OCI-LY3 (cell line): ENCODE measurements around the gene ZCCHC3.
A peak's percentile ranks its signal among the peaks of the same experiment; 100 is the strongest.

Experiments
- H2AFZ ChIP-seq: fragments of 200-600, 300-600 bp; shearing (Covaris generic); 2 replicates; pipeline ENCODE4 v1.6.0; 2014; ENCODE audit warnings: antibody characterized with exemption, low read depth, low read length
- H3K27ac ChIP-seq: fragments of 200-600, 300-600 bp; sonication (generic); 2 replicates; pipeline ENCODE4 v1.5.1; 2014; ENCODE audit warnings: mild to moderate bottlenecking, low read length, moderate library complexity, mixed read lengths
- H3K27me3 ChIP-seq: fragments of 200-600, 300-600 bp; sonication (generic); 2 replicates; pipeline ENCODE4 v1.6.1; 2014; ENCODE audit warnings: low read depth, low read length, mixed read lengths
- H3K36me3 ChIP-seq: fragments of 200-600, 300-600 bp; sonication (generic); replicated peaks from 2 replicates; pipeline ENCODE3; 2014; ENCODE audit warnings: low read depth, low read length, mixed read lengths
- H3K4me1 ChIP-seq: fragments of 300-600, 200-600 bp; sonication (generic); 2 replicates; pipeline ENCODE4 v1.6.1; 2014; ENCODE audit warnings: low read length, mixed read lengths
- H3K4me2 ChIP-seq: fragments of 200-600, 300-600 bp; sonication (generic); 2 replicates; pipeline ENCODE4 v1.6.1; 2014; ENCODE audit warnings: low read length, mixed read lengths
- H3K4me3 ChIP-seq: fragments of 300-600, 200-600 bp; sonication (generic); 2 replicates; pipeline ENCODE4 v1.5.1; 2014; ENCODE audit warnings: antibody characterized with exemption, mild to moderate bottlenecking, low read length, moderate library complexity
- H3K79me2 ChIP-seq: fragments of 300-600, 200-600 bp; shearing (Covaris generic); 2 replicates; pipeline ENCODE4 v1.6.1; 2014; ENCODE audit warnings: mild to moderate bottlenecking, low read length, mixed read lengths
- H3K9ac ChIP-seq: fragments of 300-600, 200-600 bp; shearing (Covaris generic); 2 replicates; pipeline ENCODE4 v1.6.0; 2014; ENCODE audit warnings: mild to moderate bottlenecking, low read length, moderate library complexity
- H3K9me3 ChIP-seq: fragments of 200-600, 300-600 bp; shearing (Covaris generic); 2 replicates; pipeline ENCODE4 v1.6.1; 2014; ENCODE audit warnings: low read length, mixed read lengths; ENCODE audit not compliant: insufficient read depth
- H4K20me1 ChIP-seq: fragments of 200-600, 300-600 bp; sonication (generic); 2 replicates; pipeline ENCODE4 v1.6.1; 2016; ENCODE audit warnings: low read length, mixed read lengths; ENCODE audit not compliant: insufficient read depth
- CTCF ChIP-seq: fragments of 200-600, 300-600 bp; sonication (generic); IDR thresholded peaks from 2 replicates; pipeline ENCODE4 v1.5.1; 2014; ENCODE audit warnings: antibody characterized with exemption, low read length, low read depth
- EZH2phosphoT487 ChIP-seq: fragments of 200-600 bp; shearing (Covaris generic); IDR thresholded peaks from 2 replicates; pipeline ENCODE4 v1.6.1; 2018; ENCODE audit warnings: antibody characterized with exemption, mixed run types, low read depth

ZCCHC3 gene

GRCh38 chr20:263701-264100 is 33.7 kb upstream of the ZCCHC3 start:
- Histone ChIP-seq H3K36me3 (no peaks in the 10 kb centered on the region), H3K79me2 (no peaks in the 10 kb centered on the region), H3K9me3 (no peaks in the 10 kb centered on the region), H3K9ac (no peak overlapping the region), H3K27ac (no peak overlapping the region), H2AFZ (0 out of 2 replicates have a peak overlapping the region, but pooled peaks have one; percentile 31), H4K20me1 (no peaks in the 10 kb centered on the region), H3K4me1 (peaks cover 13% of the 10 kb centered on the region), H3K4me2 (peak overlapping the region; percentile 25), H3K27me3 (no peaks in the 10 kb centered on the region; the same call in 1 of the 2 replicates), H3K4me3 (peak overlapping the region; percentile 27; the same call in 1 of the 2 replicates)
- no peak for TF ChIP-seq EZH2phosphoT487
- TF ChIP-seq CTCF: no peak

- TF ChIP-seq CTCF (peak; percentile 96), EZH2phosphoT487 (no peak)
- no peak overlapping the region for H3K27ac ChIP-seq
- no peaks in the 10 kb centered on the region for H3K36me3 ChIP-seq
- H3K4me3 ChIP-seq: peak overlapping the region; percentile 86
- peak overlapping the region; percentile 70 for H3K9ac ChIP-seq
- no peaks in the 10 kb centered on the region; the same call in 1 of the 2 replicates for H3K27me3 ChIP-seq
- H4K20me1 ChIP-seq: no peaks in the 10 kb centered on the region
- H3K4me1 ChIP-seq: peaks cover 9% of the 10 kb centered on the region
- H3K9me3 ChIP-seq: no peaks in the 10 kb centered on the region
- H3K4me2 ChIP-seq: peak overlapping the region; percentile 97
- H3K79me2 ChIP-seq: no peaks in the 10 kb centered on the region
- H2AFZ ChIP-seq: peak overlapping the region; percentile 99
Observed at GRCh38 chr20:266596-267562, 30.5 kb upstream of the ZCCHC3 start.

- TF ChIP-seq CTCF: no peak
- no peak for TF ChIP-seq EZH2phosphoT487
- Histone ChIP-seq H3K9me3 (no peaks in the 10 kb centered on the region), H3K27me3 (no peaks in the 10 kb centered on the region), H3K36me3 (no peaks in the 10 kb centered on the region), H4K20me1 (no peaks in the 10 kb centered on the region), H2AFZ (no peak overlapping the region), H3K9ac (no peak overlapping the region), H3K79me2 (no peaks in the 10 kb centered on the region), H3K27ac (no peak overlapping the region), H3K4me3 (no peak overlapping the region), H3K4me2 (no peak overlapping the region), H3K4me1 (peaks cover 9% of the 10 kb centered on the region)
Observed at GRCh38 chr20:270517-270916, 26.9 kb upstream of the ZCCHC3 start.

- H2AFZ ChIP-seq: no peak overlapping the region
- TF ChIP-seq EZH2phosphoT487 (no peak), CTCF (no peak)
- no peak overlapping the region for H3K9ac ChIP-seq
- no peaks in the 10 kb centered on the region for H3K9me3 ChIP-seq
- H3K4me3 ChIP-seq: no peak overlapping the region
- H3K27ac ChIP-seq: no peak overlapping the region
- no peaks in the 10 kb centered on the region for H4K20me1 ChIP-seq
- no peaks in the 10 kb centered on the region for H3K27me3 ChIP-seq
- peaks cover 9% of the 10 kb centered on the region for H3K4me1 ChIP-seq
- H3K36me3 ChIP-seq: no peaks in the 10 kb centered on the region
- no peak overlapping the region for H3K4me2 ChIP-seq
- no peaks in the 10 kb centered on the region for H3K79me2 ChIP-seq
Observed at GRCh38 chr20:271069-271468, 26.3 kb upstream of the ZCCHC3 start.
